ENCODE results near the gene CACNA2D3. TPM values are rescaled to one million over a fixed set of nuclear protein-coding genes. Genes with fewer than 3 reads are reported as not detected.

Gene CACNA2D3
- polyA plus RNA-seq, 3 donors = 8.3 to 21.5 (median 10.4) TPM

DNA sequence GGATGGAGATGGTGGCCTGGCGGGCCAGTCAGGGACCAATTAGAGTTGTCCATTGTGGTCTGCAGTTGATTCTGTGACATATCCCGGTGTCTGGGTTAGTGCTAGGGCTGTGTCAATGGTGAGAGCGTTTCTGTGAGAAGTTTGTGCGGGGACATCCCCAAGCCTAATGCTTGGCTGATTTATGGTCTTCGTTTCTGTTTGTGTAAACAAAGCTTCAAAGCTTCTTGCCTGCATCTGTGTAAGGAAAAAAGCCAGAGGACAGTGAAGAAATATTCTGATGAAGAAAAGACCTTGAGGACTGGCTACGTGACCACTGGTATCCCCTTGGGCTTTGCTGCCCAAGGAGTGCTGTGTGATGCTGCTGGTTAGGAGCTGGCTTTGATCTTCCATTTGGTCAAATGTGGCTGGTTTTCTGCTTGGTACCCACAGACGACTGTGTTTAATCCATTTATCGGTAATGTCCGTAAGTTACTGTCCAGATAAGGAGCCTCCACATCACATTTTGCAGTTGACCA, 880.1 kb downstream of the CACNA2D3 start:
- peaks cover 48 to 55% of the 10 kb centered on the region in 2 donors for H3K36me3 Mint-ChIP-seq
- H3K4me3 Mint-ChIP-seq = no peak overlapping the region

DNA sequence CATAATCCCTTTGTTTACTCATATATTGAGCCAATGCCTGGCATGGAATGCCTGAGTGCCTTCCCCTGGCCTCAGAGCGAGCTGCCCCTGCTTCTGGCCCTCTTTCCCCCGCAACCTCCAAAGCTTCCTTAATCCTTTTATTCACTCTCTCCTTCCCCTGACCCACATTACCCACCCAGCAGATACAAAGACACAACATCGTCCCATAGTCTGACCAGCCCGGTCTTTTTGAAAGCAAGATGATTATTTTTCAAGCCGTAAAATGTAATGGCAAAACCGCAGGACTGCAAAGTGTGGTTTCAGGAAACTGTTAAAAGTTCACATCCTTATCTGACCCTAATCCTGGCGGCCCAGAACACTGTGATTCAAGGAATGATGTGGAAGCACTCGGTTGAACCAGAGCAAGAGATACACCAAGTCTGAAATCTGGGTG, 883.9 kb downstream of the CACNA2D3 start:
- Histone ChIP-seq H3K27ac (ENCODE audit: low read depth in 1 of 2, low read length in 2 of 2) (no peak overlapping the region), H3K9ac (ENCODE audit: insufficient read depth, low read length, poor library complexity, severe bottlenecking) (no peak overlapping the region), H3K27me3 (ENCODE audit: control insufficient read depth in 2 of 2, insufficient read depth in 2 of 2, low read length in 2 of 2) (no peaks in the 10 kb centered on the region), H3K4me1 (ENCODE audit: control insufficient read depth in 1 of 2, insufficient read depth in 2 of 2, low read length in 2 of 2) (no peaks in the 10 kb centered on the region), H3K4me3 (replicated peaks in 1 of 3; ENCODE audit: low read depth in 2 of 3, low read length in 3 of 3) (no peak overlapping the region), H3K79me2 (ENCODE audit: insufficient read depth, low read length) (no peaks in the 10 kb centered on the region), H4K20me1 (ENCODE audit: insufficient read depth, low read length) (peaks cover 5% of the 10 kb centered on the region), H3K9me3 (replicated peaks in 1 of 2; ENCODE audit: control insufficient read depth in 1 of 2, insufficient read depth in 1 of 2, low read length in 2 of 2) (no peaks in the 10 kb centered on the region), H2AFZ (ENCODE audit: insufficient read depth, low read depth, low read length, poor library complexity, severe bottlenecking) (no peak overlapping the region), H3K36me3 (replicated peaks in 1 of 2; ENCODE audit: control insufficient read depth in 1 of 2, insufficient read depth in 2 of 2, low read length in 2 of 2) (peaks cover 87 to 98% of the 10 kb centered on the region in 2 donors), H3K4me2 (replicated peaks; ENCODE audit: extremely low read depth, low read length, poor library complexity, severe bottlenecking) (no peak overlapping the region)
- peak overlapping the region in 3 of 7 donors; percentile 7 to 25 (median 16) for H3K27ac Mint-ChIP-seq
- intact Hi-C loops (cut with micrococcal nuclease) = no loop called here
- H3K36me3 Mint-ChIP-seq = peaks cover 75 to 88% of the 10 kb centered on the region in 2 donors
- WGBS (ENCODE audit: insufficient coverage) = 28% methylated on average over 4 of the region's 8 CpGs
- no peaks in the 10 kb centered on the region for H3K27me3 Mint-ChIP-seq (ENCODE audit: low read depth in 3 of 3)
- H3K4me3 Mint-ChIP-seq = no peak overlapping the region
- DNase-seq = no peak
- peaks cover 0 to 3% (median 0%) of the 10 kb centered on the region in 7 donors for H3K9me3 Mint-ChIP-seq
- TF ChIP-seq, protein P1, sequence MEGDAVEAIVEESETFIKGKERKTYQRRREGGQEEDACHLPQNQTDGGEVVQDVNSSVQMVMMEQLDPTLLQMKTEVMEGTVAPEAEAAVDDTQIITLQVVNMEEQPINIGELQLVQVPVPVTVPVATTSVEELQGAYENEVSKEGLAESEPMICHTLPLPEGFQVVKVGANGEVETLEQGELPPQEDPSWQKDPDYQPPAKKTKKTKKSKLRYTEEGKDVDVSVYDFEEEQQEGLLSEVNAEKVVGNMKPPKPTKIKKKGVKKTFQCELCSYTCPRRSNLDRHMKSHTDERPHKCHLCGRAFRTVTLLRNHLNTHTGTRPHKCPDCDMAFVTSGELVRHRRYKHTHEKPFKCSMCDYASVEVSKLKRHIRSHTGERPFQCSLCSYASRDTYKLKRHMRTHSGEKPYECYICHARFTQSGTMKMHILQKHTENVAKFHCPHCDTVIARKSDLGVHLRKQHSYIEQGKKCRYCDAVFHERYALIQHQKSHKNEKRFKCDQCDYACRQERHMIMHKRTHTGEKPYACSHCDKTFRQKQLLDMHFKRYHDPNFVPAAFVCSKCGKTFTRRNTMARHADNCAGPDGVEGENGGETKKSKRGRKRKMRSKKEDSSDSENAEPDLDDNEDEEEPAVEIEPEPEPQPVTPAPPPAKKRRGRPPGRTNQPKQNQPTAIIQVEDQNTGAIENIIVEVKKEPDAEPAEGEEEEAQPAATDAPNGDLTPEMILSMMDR (IDR thresholded peaks at IDR 0.05) = no peak
- H3K4me1 Mint-ChIP-seq = peaks cover 2% of the 10 kb centered on the region

More for the DNA sequence above, 880.1 kb downstream of the CACNA2D3 start:
- no peak for DNase-seq
- Histone ChIP-seq H3K27me3 (ENCODE audit: control insufficient read depth in 2 of 2, insufficient read depth in 2 of 2, low read length in 2 of 2) (no peaks in the 10 kb centered on the region), H2AFZ (ENCODE audit: insufficient read depth, low read depth, low read length, poor library complexity, severe bottlenecking) (no peak overlapping the region), H3K79me2 (ENCODE audit: insufficient read depth, low read length) (no peaks in the 10 kb centered on the region), H3K4me3 (replicated peaks in 1 of 3; ENCODE audit: low read depth in 2 of 3, low read length in 3 of 3) (no peak overlapping the region), H4K20me1 (ENCODE audit: insufficient read depth, low read length) (peaks cover 10% of the 10 kb centered on the region), H3K4me1 (ENCODE audit: control insufficient read depth in 1 of 2, insufficient read depth in 2 of 2, low read length in 2 of 2) (no peaks in the 10 kb centered on the region), H3K9me3 (replicated peaks in 1 of 2; ENCODE audit: control insufficient read depth in 1 of 2, insufficient read depth in 1 of 2, low read length in 2 of 2) (no peaks in the 10 kb centered on the region), H3K9ac (ENCODE audit: insufficient read depth, low read length, poor library complexity, severe bottlenecking) (no peak overlapping the region), H3K27ac (ENCODE audit: low read depth in 1 of 2, low read length in 2 of 2) (no peak overlapping the region), H3K4me2 (replicated peaks; ENCODE audit: extremely low read depth, low read length, poor library complexity, severe bottlenecking) (no peak overlapping the region), H3K36me3 (replicated peaks in 1 of 2; ENCODE audit: control insufficient read depth in 1 of 2, insufficient read depth in 2 of 2, low read length in 2 of 2) (peaks cover 64 to 67% of the 10 kb centered on the region in 2 donors)
- WGBS (ENCODE audit: insufficient coverage) = 90% methylated on average over 9 of the region's 9 CpGs
- intact Hi-C loops (cut with micrococcal nuclease) = no loop called here
- Mint-ChIP-seq H3K9me3 (peaks cover 0 to 3% (median 0%) of the 10 kb centered on the region in 7 donors), H3K4me1 (peaks cover 11% of the 10 kb centered on the region), H3K27me3 (ENCODE audit: low read depth in 3 of 3) (no peaks in the 10 kb centered on the region), H3K27ac (no peak overlapping the region)
- TF ChIP-seq, protein P1 (IDR thresholded peaks at IDR 0.05) = no peak

All from CD14-positive monocyte (primary cell).